ENCODE results near the gene ZC2HC1C. TPM values are rescaled to one million over a fixed set of nuclear protein-coding genes. Genes with fewer than 3 reads are reported as not detected.

ZC2HC1C gene, protein sequence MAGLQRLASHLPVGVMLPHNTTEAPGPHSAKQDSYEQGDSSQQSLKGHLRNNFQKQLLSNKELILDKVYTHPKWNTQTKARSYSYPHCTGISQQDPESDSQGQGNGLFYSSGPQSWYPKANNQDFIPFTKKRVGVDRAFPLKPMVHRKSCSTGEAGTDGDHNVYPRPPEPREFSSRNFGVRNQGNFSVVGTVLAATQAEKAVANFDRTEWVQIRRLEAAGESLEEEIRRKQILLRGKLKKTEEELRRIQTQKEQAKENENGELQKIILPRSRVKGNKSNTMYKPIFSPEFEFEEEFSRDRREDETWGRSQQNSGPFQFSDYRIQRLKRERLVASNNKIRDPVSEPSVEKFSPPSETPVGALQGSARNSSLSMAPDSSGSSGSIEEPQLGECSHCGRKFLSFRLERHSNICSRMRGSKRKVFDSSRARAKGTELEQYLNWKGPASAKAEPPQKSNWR
- polyA plus RNA-seq (2011; rRNA removed): 2.4 and 2.7 TPM in 2 replicates
- 0.98 and 1.2 TPM in 2 replicates for polyA plus RNA-seq (2012; cell fraction: cytosol; rRNA removed)
- 0.38 and 0.59 TPM in 2 replicates for polyA plus RNA-seq (2012; cell fraction: nucleus; rRNA removed)
- polyA plus RNA-seq (2017; fragmentation: RNase III; extraction: RNeasy Plus Mini Kit Qiagen cat#74134 plus additional on column Dnase treatment): 2.7 to 3.9 TPM (median 2.8 TPM) in 3 replicates
- polyA minus RNA-seq (2011; rRNA and poly(A)+ RNA removed): 1.1 and 1.5 TPM in 2 replicates

DNA sequence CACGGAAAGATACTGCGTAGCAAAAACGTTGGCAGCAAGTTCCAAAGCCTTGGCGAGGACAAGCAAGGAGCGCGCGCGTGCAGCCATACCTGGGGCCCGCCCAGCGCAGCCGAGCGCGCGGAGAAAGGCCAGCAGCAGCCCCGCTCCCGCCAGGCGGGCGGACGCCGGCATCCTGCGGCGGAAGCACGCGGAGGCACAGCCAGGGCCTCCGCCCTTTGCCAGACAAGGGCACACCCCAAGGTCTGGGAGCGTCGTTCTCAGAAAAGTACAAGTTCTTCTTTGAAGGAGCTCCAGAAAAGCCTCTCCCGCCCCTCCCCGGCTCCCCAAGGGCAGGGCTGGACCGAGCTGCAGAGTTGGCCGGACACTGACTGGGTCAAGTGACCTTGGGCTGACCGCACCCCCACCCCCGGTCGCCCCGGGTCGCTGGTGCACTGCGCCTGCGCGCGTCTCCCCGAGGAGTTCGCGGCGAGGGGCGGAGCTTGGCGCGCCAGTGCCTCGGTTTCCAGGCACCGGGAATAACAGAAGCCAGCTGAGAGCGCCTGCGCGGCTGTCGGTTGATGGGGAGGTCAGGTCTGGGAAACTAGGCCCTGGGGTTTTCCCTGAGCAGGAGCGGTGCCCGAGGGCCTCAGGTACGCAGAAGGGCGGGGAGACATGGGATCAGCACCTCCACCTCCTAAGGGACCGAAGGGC is at the start of gene ZC2HC1C:
TSS of gene ZC2HC1C (plus strand) at position 521 of the 690 bp plus-strand sequence. CDS start 933 bp downstream, outside the sequence.
- ChIA-PET CTCF (interaction anchor here (1.3 to 11.4 kb wide), 3 partner anchors 17 to 122 kb away, joined by 3 to 85 read pairs (median 4); no protein-coding TSS in a partner anchor), POLR2A (interaction anchor here (0.6 to 1.1 kb wide), 8 partner anchors 8 to 306 kb away, joined by 3 read pairs; partner anchors contain the start of genes FOS, MLH3 and YLPM1)
- peaks cover 19% of the 10 kb centered on the region for H3K4me1 ChIP-seq
- peak; percentile 87 to 92 for ATAC-seq
- peak within 1 kb of the TSS; percentile 61 for H3K4me3 ChIP-seq
- H3K9me3 ChIP-seq: no peaks in the 10 kb centered on the region
- H3K27ac ChIP-seq: peak within 1 kb of the TSS; percentile 88 to 95
- H3K4me2 ChIP-seq: peak within 1 kb of the TSS; percentile 92
- 2% methylated on average over 50 of the region's 58 CpGs for WGBS (ENCODE audit: missing lambda C conversion rate)
- TF ChIP-seq ZNF302 (CRISPR knock-in tag; IDR thresholded peaks at IDR 0.05): no peak
- TF ChIP-seq HOXB5 (CRISPR knock-in tag; IDR thresholded peaks at IDR 0.05): peak; percentile 85
- TF ChIP-seq, protein P1, sequence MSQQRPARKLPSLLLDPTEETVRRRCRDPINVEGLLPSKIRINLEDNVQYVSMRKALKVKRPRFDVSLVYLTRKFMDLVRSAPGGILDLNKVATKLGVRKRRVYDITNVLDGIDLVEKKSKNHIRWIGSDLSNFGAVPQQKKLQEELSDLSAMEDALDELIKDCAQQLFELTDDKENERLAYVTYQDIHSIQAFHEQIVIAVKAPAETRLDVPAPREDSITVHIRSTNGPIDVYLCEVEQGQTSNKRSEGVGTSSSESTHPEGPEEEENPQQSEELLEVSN (IDR thresholded peaks at IDR 0.05; ENCODE audit: borderline replicate concordance, low read depth): peak; percentile 92
- TF ChIP-seq TP53 (CRISPR knock-in tag; IDR thresholded peaks at IDR 0.05): 0 out of 2 replicates have a peak, but pooled peaks have one; percentile 73
- no peak for TF ChIP-seq RCOR1 (IDR thresholded peaks at IDR 0.05; ENCODE audit: low read depth, low read length)
- TF ChIP-seq PHF8 (IDR thresholded peaks at IDR 0.05; ENCODE audit: borderline replicate concordance, low read depth): peak; percentile 81; the same call in 1 of the 2 replicates
- TF ChIP-seq, protein P2, sequence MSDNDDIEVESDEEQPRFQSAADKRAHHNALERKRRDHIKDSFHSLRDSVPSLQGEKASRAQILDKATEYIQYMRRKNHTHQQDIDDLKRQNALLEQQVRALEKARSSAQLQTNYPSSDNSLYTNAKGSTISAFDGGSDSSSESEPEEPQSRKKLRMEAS (IDR thresholded peaks at IDR 0.05): peak; percentile 94
- peak; percentile 91; the same call in 1 of the 2 replicates for TF ChIP-seq MYC (IDR thresholded peaks at IDR 0.05; ENCODE audit: borderline replicate concordance, low read length)
- TF ChIP-seq FOSL2 (IDR thresholded peaks at IDR 0.05): no peak
- TF ChIP-seq FOSL2 (CRISPR knock-in tag; IDR thresholded peaks at IDR 0.05): no peak
- peak; percentile 88 to 93 for TF ChIP-seq JUN (IDR thresholded peaks at IDR 0.05)
- 0 out of 2 replicates have a peak, but pooled peaks have one; percentile 71 for TF ChIP-seq EHF (CRISPR knock-in tag; IDR thresholded peaks at IDR 0.05)
- no peak for TF ChIP-seq FOXS1 (CRISPR knock-in tag; IDR thresholded peaks at IDR 0.05)
- 0 out of 2 replicates have a peak, but pooled peaks have one; percentile 23 for TF ChIP-seq NPAS2 (CRISPR knock-in tag; IDR thresholded peaks at IDR 0.05; ENCODE audit: borderline replicate concordance)
- TF ChIP-seq NFE2L2 (conservative IDR thresholded peaks at IDR 0.05; ENCODE audit: low read length): no peak
- TF ChIP-seq, protein P3, sequence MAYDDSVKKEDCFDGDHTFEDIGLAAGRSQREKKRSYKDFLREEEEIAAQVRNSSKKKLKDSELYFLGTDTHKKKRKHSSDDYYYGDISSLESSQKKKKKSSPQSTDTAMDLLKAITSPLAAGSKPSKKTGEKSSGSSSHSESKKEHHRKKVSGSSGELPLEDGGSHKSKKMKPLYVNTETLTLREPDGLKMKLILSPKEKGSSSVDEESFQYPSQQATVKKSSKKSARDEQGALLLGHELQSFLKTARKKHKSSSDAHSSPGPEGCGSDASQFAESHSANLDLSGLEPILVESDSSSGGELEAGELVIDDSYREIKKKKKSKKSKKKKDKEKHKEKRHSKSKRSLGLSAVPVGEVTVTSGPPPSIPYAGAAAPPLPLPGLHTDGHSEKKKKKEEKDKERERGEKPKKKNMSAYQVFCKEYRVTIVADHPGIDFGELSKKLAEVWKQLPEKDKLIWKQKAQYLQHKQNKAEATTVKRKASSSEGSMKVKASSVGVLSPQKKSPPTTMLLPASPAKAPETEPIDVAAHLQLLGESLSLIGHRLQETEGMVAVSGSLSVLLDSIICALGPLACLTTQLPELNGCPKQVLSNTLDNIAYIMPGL (CRISPR knock-in tag; IDR thresholded peaks at IDR 0.05; ENCODE audit: borderline replicate concordance): no peak; the same call in 1 of the 2 replicates
- TF ChIP-seq KDM1A (IDR thresholded peaks at IDR 0.05; ENCODE audit: low read depth): no peak
- TF ChIP-seq BHLHE40 (IDR thresholded peaks at IDR 0.05; ENCODE audit: low read depth, low read length): no peak
- TF ChIP-seq, protein P4, sequence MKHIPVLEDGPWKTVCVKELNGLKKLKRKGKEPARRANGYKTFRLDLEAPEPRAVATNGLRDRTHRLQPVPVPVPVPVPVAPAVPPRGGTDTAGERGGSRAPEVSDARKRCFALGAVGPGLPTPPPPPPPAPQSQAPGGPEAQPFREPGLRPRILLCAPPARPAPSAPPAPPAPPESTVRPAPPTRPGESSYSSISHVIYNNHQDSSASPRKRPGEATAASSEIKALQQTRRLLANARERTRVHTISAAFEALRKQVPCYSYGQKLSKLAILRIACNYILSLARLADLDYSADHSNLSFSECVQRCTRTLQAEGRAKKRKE (CRISPR knock-in tag; IDR thresholded peaks at IDR 0.05; ENCODE audit: low read depth): peak; percentile 77
- TF ChIP-seq, protein P5, sequence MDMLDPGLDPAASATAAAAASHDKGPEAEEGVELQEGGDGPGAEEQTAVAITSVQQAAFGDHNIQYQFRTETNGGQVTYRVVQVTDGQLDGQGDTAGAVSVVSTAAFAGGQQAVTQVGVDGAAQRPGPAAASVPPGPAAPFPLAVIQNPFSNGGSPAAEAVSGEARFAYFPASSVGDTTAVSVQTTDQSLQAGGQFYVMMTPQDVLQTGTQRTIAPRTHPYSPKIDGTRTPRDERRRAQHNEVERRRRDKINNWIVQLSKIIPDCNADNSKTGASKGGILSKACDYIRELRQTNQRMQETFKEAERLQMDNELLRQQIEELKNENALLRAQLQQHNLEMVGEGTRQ (IDR thresholded peaks at IDR 0.05): 0 out of 2 replicates have a peak, but pooled peaks have one; percentile 17
- peak; percentile 99 for TF ChIP-seq ESRRA (IDR thresholded peaks at IDR 0.05; ENCODE audit: borderline replicate concordance, low read length)
- TF ChIP-seq RARB (CRISPR knock-in tag; IDR thresholded peaks at IDR 0.05): peak; percentile 31
- TF ChIP-seq, protein P6, sequence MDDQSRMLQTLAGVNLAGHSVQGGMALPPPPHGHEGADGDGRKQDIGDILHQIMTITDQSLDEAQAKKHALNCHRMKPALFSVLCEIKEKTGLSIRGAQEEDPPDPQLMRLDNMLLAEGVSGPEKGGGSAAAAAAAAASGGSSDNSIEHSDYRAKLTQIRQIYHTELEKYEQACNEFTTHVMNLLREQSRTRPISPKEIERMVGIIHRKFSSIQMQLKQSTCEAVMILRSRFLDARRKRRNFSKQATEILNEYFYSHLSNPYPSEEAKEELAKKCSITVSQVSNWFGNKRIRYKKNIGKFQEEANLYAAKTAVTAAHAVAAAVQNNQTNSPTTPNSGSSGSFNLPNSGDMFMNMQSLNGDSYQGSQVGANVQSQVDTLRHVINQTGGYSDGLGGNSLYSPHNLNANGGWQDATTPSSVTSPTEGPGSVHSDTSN (IDR thresholded peaks at IDR 0.05): peak; percentile 45; the same call in 1 of the 2 replicates
- TF ChIP-seq, protein P7, sequence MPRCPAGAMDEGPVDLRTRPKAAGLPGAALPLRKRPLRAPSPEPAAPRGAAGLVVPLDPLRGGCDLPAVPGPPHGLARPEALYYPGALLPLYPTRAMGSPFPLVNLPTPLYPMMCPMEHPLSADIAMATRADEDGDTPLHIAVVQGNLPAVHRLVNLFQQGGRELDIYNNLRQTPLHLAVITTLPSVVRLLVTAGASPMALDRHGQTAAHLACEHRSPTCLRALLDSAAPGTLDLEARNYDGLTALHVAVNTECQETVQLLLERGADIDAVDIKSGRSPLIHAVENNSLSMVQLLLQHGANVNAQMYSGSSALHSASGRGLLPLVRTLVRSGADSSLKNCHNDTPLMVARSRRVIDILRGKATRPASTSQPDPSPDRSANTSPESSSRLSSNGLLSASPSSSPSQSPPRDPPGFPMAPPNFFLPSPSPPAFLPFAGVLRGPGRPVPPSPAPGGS (IDR thresholded peaks at IDR 0.05): peak; percentile 64; the same call in 1 of the 3 replicates
- no peak for TF ChIP-seq MAFK (IDR thresholded peaks at IDR 0.05; ENCODE audit: partially characterized antibody)
- 0 out of 2 replicates have a peak, but pooled peaks have one; percentile 36 for TF ChIP-seq RFX5 (IDR thresholded peaks at IDR 0.05)
- TF ChIP-seq CHD4 (IDR thresholded peaks at IDR 0.05; ENCODE audit: borderline replicate concordance): no peak
- TF ChIP-seq HEYL (CRISPR knock-in tag; IDR thresholded peaks at IDR 0.05): 0 out of 2 replicates have a peak, but pooled peaks have one; percentile 32
- 0 out of 2 replicates have a peak, but pooled peaks have one; percentile 59 for TF ChIP-seq HOXB13 (CRISPR knock-in tag; IDR thresholded peaks at IDR 0.05; ENCODE audit: low read depth)
- no peak for TF ChIP-seq ZC3H11A (IDR thresholded peaks at IDR 0.05)
- DNase-seq (ENCODE audit: low read depth in 1 of 2, low spot score in 1 of 2): peak; percentile 84 to 91
- FAIRE-seq: no peak
